Stimulated activated CD8-positive, alpha-beta memory T cell treated with anti-CD3 and anti-CD28 coated beads, Interleukin-7, amount 100 ng/mL, for 4 hours (primary cell): ENCODE results near the gene KRTAP26-1.

ENCODE experiments used
- DNase-seq, 2 donors: peaks; one replicate each; pipeline ENCODE4 v3.0.0-alpha.2; 2020; ENCODE audit warnings: low read depth in 2 of 2

The KRTAP26-1 gene, protein sequence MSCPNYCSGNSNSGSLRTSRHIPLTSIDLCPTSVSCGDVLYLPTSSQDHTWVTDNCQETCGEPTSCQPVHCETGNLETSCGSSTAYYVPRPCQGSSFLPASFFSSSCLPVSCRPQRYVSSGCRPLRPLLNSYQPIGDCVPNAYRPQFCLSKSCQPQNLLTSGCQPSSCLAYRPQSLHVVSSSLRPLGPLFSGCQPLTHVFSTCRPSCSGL

DNA sequence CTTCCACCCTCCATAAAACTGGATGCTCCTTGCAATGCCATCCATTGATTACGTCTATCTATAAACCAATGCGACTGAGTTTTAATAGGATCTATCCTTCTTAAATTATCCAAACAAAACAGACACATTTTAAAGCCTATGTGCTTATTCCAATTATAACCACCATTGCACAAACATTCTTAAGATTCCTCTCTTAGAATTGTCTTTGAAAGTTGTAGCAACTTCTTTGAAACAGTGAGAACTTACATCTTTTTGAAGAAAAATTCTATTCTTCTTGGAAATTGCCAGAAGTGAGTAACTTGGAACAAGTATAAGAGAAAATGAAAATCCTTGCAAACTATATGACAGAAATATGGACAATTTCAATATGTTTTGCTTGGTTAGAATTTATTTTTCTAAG lies at the start of gene KRTAP26-1:
KRTAP26-1 (minus strand) TSS at position 101 of the 400 bp plus-strand sequence. CDS start 280 bp downstream, outside the sequence.
- DNase-seq: no peak

DNA sequence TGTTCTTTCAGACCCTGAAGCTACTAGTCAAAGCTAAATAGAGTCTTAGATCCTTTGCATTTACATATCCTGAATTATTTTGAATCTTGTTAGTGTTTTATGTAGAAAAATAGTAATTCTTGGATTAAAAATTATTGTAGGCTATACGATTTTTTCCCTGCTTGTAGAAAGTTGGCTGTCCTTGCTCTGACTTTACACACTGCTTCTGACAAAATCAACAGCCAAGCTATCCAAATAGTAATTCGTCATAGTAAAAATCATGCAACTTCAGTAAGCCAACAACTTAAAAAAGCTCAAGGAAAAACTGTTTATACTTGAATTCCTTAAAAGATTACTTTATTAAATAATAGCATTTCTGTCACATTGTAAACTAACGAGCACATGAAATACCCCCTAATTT lies 35.8 kb upstream of the KRTAP26-1 start:
- DNase-seq: no peak

DNA sequence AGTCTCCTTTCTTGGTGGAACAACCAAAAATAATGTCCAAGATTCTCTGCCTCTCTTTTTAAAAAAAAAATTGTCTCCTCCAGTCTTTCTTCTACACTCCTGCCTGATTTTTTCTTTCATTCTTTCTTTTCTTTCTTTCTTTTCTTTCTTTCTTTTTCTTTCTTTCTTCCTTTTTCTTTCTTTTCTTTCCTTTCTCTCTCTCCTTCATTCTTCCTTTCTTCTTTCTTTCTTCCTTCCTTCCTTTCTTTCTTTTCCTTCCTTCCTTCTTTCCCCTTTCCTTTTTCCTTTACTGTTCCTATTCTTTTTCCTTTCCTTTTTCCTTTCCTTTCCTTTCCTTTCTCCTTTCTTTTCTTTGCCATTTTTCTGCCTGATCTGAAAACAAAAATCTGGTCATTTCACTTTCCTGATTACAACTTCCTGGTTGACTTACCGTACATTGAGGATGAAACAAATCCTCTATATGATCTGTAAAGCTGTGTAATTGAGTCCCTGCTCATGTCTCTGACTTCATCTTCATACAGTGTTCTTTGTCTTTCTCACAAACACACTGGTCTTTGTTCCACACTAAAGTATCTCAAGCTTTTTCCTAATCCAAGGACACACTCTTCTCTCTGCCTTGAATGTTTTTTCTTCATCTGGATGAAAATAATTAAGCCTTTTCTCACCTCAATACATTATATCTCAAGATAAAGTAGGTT lies 34.3 kb upstream of the KRTAP26-1 start:
- no peak for DNase-seq

DNA sequence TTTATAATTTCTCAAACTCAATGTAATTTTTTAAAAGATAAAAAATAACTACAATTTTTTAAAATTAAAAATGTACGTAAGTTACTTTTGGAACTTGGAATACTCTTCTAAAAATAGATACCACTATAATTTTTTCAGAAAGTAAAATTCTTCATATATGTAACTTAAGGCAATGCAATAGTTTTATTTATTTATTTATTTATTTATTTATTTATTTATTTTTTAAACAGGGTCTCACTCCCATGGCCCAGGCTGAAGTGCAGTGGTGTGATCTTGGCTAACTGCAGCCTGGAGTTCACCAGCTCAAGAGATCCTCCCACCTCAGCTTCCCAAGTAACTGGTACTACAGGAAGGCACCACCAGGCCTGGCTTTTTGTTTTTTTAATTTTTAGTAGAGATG lies 31.4 kb upstream of the KRTAP26-1 start:
- DNase-seq: no peak

DNA sequence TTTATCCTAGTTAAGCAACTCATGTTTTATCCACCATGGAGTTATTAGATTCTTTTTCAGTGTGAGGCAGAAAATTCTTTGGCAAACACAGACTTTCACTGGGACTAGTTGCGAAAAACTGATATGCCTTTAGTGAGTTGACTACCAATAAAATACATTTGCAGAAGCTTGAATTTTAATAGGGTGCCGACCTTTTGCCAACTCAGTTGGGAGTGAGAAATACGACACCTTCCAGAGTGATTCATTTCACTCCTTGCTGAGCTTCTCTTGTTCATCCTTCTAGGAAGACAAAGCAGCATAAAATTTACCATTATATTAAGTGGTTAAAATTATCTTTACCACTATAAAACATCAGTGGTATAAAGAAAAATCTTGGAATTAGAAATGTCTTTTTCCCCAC lies 29.5 kb upstream of the KRTAP26-1 start:
- no peak for DNase-seq

DNA sequence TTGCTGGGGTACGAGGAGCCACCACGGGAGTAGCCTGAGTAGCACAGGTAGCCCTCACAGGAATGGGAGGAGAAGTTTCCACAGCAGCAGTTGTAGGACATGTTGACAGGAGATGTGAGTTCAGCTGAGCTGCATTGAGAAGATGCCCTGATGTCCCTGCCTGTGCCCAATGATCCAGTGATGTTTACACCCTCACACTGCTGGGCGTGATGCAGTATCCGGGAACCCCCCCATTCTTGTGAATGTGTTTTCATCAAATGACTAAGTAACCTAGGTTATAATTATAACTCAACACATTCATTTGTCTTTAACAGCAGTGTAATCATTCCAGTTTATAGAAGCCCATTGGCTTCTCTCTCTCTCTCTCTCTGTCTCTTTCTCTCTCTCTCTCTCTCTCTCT lies 28.4 kb upstream of the KRTAP26-1 start, which contains the start of gene KRTAP23-1:
KRTAP23-1 (minus strand) TSS at position 101 of the 400 bp plus-strand sequence; CDS start at position 101, 0 bp downstream.
- no peak for DNase-seq

DNA sequence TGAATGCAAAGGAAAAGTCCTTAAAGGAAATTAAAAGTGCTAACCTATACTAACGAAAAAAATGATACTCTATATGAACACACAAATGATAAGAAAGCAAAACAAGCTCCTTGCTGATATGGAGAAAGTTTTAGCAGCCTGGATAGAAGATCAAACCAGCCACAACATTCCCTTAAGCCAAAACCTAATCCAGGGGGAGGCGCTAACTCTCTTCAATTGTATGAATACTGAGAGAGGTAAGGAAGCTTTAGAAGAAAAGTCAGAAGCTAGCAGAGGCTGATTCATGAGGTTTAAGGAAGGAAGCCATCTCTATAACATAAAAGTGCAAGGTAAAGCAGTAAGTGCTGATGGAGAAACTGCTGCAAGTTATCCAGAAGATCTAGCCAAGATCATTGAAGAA lies 24.9 kb upstream of the KRTAP26-1 start:
- no peak for DNase-seq

DNA sequence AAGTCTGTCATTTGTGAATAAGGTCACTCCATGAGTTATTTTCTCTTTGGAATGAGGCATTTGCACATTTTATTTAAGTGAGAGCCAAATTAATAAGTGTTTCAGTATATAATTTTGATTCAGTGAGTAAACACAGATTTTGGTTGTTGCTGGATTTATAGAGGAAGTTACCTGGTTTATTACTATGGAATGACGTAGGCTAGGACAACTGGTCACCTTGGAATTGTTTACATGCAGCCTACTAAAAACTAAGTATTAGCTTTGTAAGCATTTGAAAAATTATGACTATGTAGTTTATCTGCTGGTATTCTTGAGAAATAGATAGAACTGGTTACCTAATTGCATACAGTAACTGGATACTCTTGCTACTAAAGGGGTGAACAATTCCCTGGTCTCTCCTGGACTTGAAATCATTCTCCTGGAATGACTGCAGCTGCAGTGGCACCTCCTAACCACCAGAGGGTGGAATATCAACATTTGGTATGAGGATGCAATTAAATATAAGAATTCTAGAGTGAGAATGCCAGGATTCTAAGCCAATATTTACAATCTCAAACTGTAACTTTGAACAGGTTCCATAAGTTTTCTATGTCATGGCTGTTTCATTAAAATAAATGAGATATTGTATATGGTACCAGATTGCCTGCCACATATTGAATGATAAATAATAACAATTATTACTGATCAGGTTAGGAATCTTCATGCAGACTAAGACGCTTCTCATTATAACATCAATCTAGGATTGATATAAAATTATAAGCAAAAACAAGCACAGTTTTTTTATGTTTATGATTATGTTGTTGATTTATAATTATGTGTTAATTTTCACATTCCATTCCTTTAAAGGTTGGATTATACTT lies 20.8 kb upstream of the KRTAP26-1 start:
- DNase-seq: no peak

DNA sequence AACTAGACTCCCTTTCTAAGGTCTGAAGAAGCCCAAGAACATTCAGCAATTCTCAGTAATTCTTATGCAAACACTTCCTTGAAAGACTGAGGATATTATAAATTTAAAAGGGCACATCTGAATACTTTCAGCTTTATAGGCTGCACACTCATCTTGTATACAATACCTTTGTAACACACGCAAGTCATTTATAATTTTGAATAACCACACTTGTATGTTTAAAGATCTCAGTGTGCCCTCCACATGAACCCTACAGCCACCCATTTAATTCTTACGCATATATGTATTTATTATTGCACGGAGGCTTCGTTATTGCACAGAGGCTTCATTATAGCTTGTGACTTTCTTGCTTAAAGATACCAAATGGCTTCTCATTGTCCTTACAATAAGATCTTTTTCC lies 18.6 kb upstream of the KRTAP26-1 start:
- no peak for DNase-seq

DNA sequence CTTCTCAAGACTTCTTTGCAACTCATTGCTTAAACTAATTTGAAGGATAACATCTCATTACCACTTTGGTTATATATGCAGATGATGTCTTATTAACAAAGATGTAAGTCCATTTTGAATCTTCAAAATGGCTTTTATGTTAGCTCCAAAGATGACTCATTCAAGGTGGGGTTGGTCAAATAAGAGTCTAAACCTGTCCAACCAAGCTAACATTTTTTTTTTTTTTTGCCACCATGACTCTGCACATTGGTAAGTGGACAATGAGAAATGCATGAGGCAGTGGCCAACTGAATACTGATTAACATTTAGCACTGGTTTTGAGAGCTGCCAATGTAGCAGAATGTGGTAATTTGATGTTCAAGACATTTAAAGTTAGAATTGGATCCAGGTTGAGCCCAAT lies 17.7 kb upstream of the KRTAP26-1 start:
- no peak for DNase-seq

DNA sequence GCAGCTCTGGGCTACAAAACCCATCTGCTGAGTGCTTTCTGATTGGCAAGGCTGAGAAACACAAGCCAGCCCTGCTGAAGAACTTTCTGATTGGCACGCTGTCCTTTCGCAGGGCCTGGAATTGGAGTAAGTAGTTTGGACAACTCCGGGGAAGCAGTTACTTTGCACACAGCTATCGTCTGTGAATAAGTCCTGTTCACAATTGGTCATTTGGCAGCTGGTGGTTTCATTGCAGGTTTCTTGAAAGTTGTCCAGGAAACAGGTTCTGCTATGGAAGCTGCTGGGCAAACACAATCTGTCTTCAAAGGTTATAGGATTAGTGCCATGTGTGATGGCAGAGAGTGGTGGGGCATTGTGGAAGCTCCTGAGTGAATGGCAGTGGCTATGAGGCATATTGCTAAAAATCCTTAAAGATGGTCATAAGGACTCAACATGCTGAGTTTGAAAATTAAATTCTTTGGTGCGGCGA lies 17.2 kb upstream of the KRTAP26-1 start, which contains the start of gene KRTAP27-1:
KRTAP27-1 (minus strand) TSS at position 419 of the 469 bp plus-strand sequence; CDS start at position 393, 26 bp downstream.
- no peak for DNase-seq

DNA sequence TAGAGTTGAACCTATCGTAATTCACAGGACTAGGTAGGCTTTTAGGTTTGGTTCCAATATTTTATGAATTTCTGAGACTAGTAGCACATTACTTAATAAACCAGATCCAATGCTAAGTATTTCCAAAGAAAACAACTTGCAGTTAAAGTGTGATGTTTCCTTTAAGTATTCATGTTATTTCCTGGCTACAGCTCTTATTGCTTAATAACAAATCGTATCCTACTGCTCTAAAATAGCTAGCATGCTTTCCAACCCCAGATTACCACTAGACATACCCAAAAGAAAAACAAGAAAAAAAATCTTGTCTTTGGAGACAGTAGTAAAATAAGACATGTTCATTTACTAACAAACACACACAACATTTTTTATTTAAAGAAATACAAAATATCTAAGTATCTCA lies 16.5 kb upstream of the KRTAP26-1 start:
- DNase-seq: no peak

DNA sequence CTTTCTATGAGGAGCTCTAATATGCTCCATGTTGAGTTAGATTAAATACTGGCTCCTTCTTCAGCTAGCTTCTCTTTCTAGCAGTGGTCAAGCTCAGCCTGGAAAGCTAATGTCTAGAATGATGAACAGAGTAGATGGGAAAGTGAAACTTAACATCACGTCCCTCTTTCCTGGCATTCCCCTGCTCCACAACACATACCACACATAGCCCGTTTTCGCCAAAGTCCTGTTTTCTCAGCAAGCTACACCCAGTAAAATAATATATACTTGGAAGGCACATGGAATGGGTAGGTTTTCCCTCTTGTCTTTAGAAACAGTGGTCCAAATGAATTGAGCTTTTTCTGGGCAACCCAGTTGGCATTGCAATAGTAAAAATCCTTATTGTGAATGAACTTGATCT lies 13.6 kb upstream of the KRTAP26-1 start:
- DNase-seq: no peak

DNA sequence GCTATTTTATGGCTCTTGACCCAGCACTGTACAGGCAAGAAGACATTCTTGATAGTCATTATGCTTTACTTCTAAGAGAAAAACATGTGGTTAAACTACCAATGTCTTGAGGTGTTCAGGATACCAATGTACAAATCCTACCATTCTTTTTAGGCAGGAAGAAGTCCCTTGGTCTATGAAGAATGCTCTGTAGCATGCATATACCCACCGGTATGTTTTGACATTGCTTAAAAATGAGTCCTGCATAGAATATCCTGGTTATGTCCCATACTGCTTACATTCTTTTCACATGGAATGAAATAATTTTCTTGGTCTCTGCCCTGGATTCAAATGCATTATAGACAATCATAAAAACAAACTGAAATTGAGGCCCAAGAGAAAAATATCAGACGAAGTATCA lies 12.6 kb upstream of the KRTAP26-1 start:
- DNase-seq: no peak

DNA sequence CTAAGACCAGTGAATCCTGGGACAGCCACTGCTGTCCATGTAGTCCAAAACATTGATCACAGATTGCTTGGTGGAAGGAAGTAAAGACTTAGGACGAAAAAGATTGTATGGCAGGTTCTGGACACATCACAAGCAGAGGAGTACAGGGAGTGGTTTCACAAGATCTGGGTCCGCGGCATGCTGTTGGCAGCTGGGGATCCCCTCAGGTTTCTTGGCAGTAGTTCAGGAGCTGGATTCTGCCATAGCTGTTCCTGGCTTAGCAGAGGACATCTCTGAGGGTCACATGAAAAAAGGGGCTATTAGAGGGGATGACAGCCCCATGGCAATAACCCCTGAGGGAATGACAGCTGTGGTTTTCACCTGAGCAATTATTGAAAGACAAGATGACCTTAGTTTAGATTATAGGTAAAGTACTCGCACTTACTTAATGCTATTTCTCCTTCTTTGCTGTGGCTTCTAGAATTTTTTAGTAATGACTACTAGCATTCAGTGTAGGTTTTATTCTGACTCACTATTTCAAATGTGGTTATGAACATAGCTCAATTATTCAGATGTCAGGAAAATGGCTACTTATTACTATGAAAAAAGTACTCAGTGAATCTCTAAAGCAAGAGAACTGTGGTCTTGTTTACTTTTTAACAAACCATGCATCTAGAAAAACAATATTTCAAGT lies 9.2 kb upstream of the KRTAP26-1 start:
- no peak for DNase-seq

DNA sequence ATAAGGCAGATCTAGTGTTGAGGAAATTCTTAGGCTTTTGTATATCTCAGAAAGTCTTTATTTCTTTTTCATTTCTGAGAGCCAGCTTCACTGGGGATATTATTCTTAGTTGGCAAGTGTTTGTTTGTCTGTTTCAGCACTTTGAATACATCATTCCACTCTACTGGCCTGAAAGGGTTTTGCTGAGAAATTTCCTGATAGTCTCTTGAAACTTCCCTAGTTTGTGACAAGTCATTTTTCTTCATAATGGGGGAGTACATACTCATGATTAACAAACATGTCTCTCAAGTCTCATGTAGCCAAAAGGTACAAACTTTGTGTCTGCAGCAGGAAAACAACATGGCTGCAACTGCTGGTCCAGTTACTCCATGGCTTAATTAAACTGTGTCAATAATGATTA lies 6.3 kb upstream of the KRTAP26-1 start:
- no peak for DNase-seq

DNA sequence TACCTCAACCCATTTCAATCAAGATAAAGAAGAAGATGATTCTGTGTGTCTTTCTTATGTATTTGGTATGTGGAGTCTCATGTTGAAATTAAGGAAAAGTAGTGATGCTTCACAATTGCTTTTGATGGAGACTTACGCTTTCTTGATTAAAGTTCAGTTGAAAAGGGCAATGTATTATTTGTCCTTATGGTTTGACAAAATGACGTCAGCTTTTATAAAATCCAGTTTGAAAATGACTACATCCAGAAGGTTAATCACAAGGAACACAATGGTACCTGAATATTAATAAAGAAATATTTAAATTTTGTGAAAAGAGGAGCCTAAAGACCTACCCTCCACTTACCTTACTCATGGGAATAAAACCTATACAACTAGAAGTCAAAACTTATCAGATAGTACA lies 4.4 kb downstream of the KRTAP26-1 start:
- DNase-seq: no peak

DNA sequence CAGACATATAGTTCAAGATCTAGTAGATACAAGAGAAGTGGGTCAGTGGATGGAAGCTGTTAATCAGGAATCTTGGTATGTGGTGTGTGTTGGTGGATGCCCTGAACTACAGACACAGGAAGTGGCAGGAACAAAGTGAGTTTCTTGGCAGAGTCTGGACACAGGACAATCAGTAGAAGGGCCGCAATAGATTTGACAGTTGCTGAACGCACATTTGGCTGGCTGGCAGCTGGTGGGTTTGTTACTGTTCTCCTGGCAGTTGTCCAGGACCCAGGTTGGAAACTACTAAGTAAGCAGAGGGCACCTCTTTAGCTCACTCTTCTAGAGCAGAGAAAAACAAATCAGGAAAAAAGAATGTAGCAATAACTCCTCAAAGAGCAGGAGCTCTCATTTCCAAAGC lies 13.2 kb downstream of the KRTAP26-1 start:
- DNase-seq: no peak

DNA sequence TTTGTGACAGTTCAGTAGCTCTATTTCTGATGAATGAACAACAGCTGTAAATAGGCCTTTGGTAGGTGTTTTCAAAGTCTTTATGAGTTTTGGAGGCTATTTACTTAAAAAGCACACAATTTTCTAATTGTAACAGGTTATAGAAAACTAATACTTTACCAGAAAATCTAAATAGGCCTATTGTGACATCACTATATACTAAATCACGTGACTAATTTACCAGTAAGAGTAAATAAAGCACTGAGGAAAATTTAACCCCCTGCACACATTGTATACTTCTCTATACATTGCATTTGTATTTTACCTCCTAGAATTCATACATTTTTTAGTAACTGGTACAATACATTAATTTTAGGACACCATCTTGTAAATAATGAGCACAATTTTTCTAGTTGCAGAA lies 15.0 kb downstream of the KRTAP26-1 start:
- no peak for DNase-seq

DNA sequence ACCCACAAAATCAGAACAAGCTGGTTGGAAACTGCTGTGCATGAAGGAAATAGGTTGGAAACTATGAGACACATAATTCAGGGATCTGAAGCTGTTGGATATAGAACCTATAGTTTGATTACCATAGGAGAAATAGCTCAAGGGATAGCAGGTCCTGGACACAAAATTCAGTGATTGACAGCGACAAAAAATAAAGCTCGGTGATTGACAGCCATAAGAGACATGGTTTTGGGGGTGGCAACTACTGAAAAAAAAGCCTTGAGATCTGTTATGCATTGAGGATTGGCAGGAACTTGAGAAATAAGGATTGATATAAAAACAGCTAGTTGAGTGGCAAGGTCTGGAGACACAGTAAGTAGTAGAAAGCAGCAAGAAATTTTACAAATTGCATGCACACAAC lies 30.9 kb downstream of the KRTAP26-1 start, which contains the start of gene KRTAP25-1:
KRTAP25-1 (minus strand) TSS at position 300 of the 400 bp plus-strand sequence; CDS start at position 276, 24 bp downstream.
- DNase-seq: no peak

DNA sequence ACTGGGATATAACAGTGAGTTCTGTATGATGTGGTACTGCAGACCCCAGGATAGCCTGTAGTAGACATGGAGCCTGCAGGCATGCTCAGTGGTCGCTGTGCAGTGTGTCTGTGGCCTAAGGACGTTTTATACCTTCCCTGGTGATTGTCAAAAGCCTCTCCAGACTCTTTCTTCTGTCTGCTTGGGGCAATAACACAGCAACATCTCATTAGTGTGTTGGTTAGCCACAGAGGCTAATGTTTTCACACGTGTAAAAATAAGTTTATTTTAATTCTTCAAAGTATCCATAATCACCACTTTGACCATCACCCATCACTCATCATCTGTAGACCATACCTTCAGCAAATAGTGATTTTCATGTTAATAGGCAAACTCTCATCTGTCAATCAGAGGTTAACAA lies 37.3 kb downstream of the KRTAP26-1 start, which contains the start of gene KRTAP24-1:
KRTAP24-1 (minus strand) TSS at position 101 of the 400 bp plus-strand sequence; CDS start at position 83, 18 bp downstream.
- DNase-seq: no peak
